ENCODE measurements around the gene MMS22L. TPM values are rescaled to one million over a fixed set of nuclear protein-coding genes. Genes with fewer than 3 reads are reported as not detected.

MMS22L gene
- total RNA-seq, 1 experiment from 2014 or later, result 52.8 TPM

DNA sequence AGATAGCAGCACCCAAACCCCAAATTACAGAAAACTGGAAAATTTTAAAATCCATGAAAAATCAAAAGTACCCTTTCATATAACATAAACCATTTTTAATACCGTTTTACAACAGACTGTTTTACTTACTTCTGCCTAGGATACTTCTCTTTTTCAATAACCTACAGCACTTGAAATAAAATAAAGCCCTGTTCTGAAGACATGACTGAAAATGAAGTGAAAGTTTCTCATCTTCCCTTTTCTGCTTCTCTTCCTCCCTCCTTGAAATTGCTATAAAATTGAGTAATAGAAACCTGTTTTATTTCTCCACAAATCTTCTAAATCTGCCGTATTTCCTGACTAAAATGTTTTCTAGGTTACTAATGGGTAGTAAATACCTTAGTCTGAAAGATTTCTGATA, 20.3 kb downstream of the MMS22L start:
- H2BK12ac ChIP-seq (ENCODE audit: insufficient read length, low read depth, low read length), result no peak overlapping the region
- H3K4me2 ChIP-seq (ENCODE audit: insufficient read depth, insufficient read length, low read length), result no peak overlapping the region
- no peaks in the 10 kb centered on the region for H3K27me3 Mint-ChIP-seq (ENCODE audit: low read depth)
- H3K79me1 ChIP-seq (ENCODE audit: insufficient read depth, low read depth, low read length, poor library complexity, severe bottlenecking), result no peaks in the 10 kb centered on the region
- H3K14ac ChIP-seq (ENCODE audit: insufficient read depth, low read length), result no peak overlapping the region
- no peak overlapping the region for H4K8ac ChIP-seq (replicated peaks; ENCODE audit: insufficient read length, low read depth, low read length)
- no peak overlapping the region for H3K4ac ChIP-seq (ENCODE audit: low read depth, low read length)
- 100% methylated on average over 1 of the region's 2 CpGs for WGBS (ENCODE audit: extremely low coverage, insufficient read length, low lambda C conversion rate)
- H2BK120ac ChIP-seq (ENCODE audit: low read depth, low read length, poor library complexity, severe bottlenecking), result no peak overlapping the region
- no peak overlapping the region for H2AK5ac ChIP-seq (ENCODE audit: insufficient read length, low read length)
- H3K23me2 ChIP-seq (ENCODE audit: insufficient read length, low read depth, low read length, poor library complexity, severe bottlenecking), result no peaks in the 10 kb centered on the region
- H3K56ac ChIP-seq (ENCODE audit: insufficient read length, low read depth, low read length), result no peak overlapping the region
- no peak overlapping the region for H4K5ac ChIP-seq (ENCODE audit: insufficient read length, low read depth, low read length)
- H3K79me2 ChIP-seq (ENCODE audit: insufficient read depth, low read length), result no peaks in the 10 kb centered on the region
- H2AFZ ChIP-seq (ENCODE audit: low read length), result no peak overlapping the region
- no peaks in the 10 kb centered on the region for H3K27me3 ChIP-seq (ENCODE audit: insufficient read depth, low read length)
- no peak for DNase-seq
- H3K9ac ChIP-seq (ENCODE audit: extremely low read depth, insufficient read length, low read length), result no peak overlapping the region
- no peak overlapping the region for H4K91ac ChIP-seq (ENCODE audit: insufficient read length, low read depth, low read length)
- no peak overlapping the region for H2BK20ac ChIP-seq (ENCODE audit: low read depth, low read length, poor library complexity, severe bottlenecking)
- no peak overlapping the region for H2BK15ac ChIP-seq (ENCODE audit: low read depth, low read length)
- no peak overlapping the region for H3K4me3 Mint-ChIP-seq
- H3K4me1 Mint-ChIP-seq, result no peaks in the 10 kb centered on the region
- H3K27ac ChIP-seq (ENCODE audit: insufficient read length, low read depth, low read length), result no peak overlapping the region
- H3K9me3 Mint-ChIP-seq, result peaks cover 3 to 7% of the 10 kb centered on the region in 2 experiments; a peak in 3 of 5 replicates
- no peak overlapping the region for H3K18ac ChIP-seq (ENCODE audit: insufficient read length, low read depth, low read length)
- no peaks in the 10 kb centered on the region for H4K20me1 ChIP-seq (ENCODE audit: control insufficient read depth, insufficient read depth, insufficient read length)
- H3K4me1 ChIP-seq (ENCODE audit: insufficient read depth, low read length), result no peaks in the 10 kb centered on the region
- H3K36me3 Mint-ChIP-seq (ENCODE audit: insufficient read depth in 1 of 3, low read depth in 3 of 3), result peaks cover 38 to 72% (median 58%) of the 10 kb centered on the region in 3 experiments
- H3K27ac Mint-ChIP-seq, result 0 out of 7 replicates have a peak overlapping the region, but pooled peaks of 1 of the 3 experiments have one; percentile 23
- H3T11ph ChIP-seq (ENCODE audit: low read length), result no peak overlapping the region
- no peak overlapping the region for H3K23ac ChIP-seq (ENCODE audit: insufficient read length, low read depth, low read length)
- no peak overlapping the region for H2BK5ac ChIP-seq (ENCODE audit: insufficient read length, low read length)
- TF ChIP-seq, protein P1, sequence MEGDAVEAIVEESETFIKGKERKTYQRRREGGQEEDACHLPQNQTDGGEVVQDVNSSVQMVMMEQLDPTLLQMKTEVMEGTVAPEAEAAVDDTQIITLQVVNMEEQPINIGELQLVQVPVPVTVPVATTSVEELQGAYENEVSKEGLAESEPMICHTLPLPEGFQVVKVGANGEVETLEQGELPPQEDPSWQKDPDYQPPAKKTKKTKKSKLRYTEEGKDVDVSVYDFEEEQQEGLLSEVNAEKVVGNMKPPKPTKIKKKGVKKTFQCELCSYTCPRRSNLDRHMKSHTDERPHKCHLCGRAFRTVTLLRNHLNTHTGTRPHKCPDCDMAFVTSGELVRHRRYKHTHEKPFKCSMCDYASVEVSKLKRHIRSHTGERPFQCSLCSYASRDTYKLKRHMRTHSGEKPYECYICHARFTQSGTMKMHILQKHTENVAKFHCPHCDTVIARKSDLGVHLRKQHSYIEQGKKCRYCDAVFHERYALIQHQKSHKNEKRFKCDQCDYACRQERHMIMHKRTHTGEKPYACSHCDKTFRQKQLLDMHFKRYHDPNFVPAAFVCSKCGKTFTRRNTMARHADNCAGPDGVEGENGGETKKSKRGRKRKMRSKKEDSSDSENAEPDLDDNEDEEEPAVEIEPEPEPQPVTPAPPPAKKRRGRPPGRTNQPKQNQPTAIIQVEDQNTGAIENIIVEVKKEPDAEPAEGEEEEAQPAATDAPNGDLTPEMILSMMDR (conservative IDR thresholded peaks at IDR 0.05), result no peak
- H3K9me3 ChIP-seq (ENCODE audit: control insufficient read depth, low read depth, low read length), result no peaks in the 10 kb centered on the region

All from H9 (cell line).